Mesothelial cell of epicardium (in vitro differentiated cells): Measurements from ENCODE around the gene BIRC5. TPM values are rescaled to one million over a fixed set of nuclear protein-coding genes. Genes with fewer than 3 reads are reported as not detected.
"Not testable (repeated sequence)": the region's sequence is repeated elsewhere in the genome, so short reads cannot be mapped to it uniquely, and the experiment has no call there.

Experiments
- DNase-seq, 2 experiments: peaks; one replicate each; pipeline ENCODE4 v3.0.0; 2021; ENCODE audit warnings: low spot score in 2 of 2; ENCODE audit not compliant: unreplicated experiment in 2 of 2
- H3K27ac Mint-ChIP-seq: 2 replicates; pipeline ENCODE4 v1.8.0; 2021; ENCODE audit warnings: mixed read lengths
- H3K27me3 Mint-ChIP-seq: 2 replicates; pipeline ENCODE4 v1.8.0; 2021; ENCODE audit warnings: low read depth, mixed read lengths
- H3K36me3 Mint-ChIP-seq: 2 replicates; pipeline ENCODE4 v1.8.0; 2021; ENCODE audit warnings: mixed read lengths
- H3K4me1 Mint-ChIP-seq: 2 replicates; pipeline ENCODE4 v1.8.0; 2021; ENCODE audit warnings: mixed read lengths
- H3K4me3 Mint-ChIP-seq: 2 replicates; pipeline ENCODE4 v1.8.0; 2021; ENCODE audit warnings: mild to moderate bottlenecking, moderate library complexity, mixed read lengths
- H3K9me3 Mint-ChIP-seq: 2 replicates; pipeline ENCODE4 v1.8.0; 2021; ENCODE audit warnings: mixed read lengths
- CTCF ChIP-seq: fragments of 200-600 bp; sonication (generic); IDR thresholded peaks from one replicate; pipeline ENCODE4 v1.5.0; 2021; ENCODE audit warnings: antibody characterized with exemption; ENCODE audit not compliant: unreplicated experiment
- total RNA-seq: library from RNA; stranded (reverse); gene quantifications from 3 replicates; pipeline ENCODE4 v1.2.1, GENCODE V29; 2021

Gene BIRC5
- total RNA-seq, 1 donor from 2014 or later, result 22.8 TPM

DNA sequence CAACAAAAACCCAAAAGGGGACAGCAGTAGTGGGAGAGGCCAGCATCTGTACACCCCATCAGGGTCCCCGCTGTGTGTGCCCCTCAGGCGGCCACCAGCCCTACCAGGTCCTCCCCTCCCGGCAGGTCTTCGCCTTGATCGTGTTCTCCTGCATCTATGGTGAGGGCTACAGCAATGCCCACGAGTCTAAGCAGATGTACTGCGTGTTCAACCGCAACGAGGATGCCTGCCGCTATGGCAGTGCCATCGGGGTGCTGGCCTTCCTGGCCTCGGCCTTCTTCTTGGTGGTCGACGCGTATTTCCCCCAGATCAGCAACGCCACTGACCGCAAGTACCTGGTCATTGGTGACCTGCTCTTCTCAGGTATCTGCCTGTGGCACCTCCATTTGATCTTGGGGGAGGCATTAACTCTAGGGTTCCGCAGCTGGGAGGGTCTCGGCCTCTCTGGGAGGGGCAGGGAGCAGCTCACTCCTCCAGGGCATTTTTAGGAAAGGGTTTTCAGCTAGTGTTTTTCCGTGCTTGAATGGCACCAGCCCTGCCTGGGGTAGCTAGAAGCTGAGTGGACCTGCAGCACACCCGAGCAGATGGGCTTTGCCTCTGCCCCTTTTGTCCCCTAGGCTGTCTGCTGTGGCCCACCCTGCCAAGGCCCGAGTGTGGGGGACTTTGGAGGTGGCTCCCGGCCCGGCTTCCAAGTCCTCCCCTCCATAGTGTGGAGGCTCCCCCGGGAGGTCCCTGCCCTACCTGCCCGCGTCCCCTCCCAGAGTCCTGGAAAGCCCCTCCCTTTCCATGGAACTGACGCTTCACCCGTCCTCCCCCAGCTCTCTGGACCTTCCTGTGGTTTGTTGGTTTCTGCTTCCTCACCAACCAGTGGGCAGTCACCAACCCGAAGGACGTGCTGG lies 43.1 kb upstream of the BIRC5 start:
- Mint-ChIP-seq H3K27ac (no peak overlapping the region), H3K4me3 (peak overlapping the region; percentile 30), H3K9me3 (no peaks in the 10 kb centered on the region), H3K27me3 (no peaks in the 10 kb centered on the region), H3K4me1 (peaks cover 14% of the 10 kb centered on the region), H3K36me3 (peaks cover 9% of the 10 kb centered on the region)
- no peak for DNase-seq
- TF ChIP-seq CTCF, result no peak

- H3K27me3 Mint-ChIP-seq, DNase-seq, H3K27ac Mint-ChIP-seq, H3K36me3 Mint-ChIP-seq, H3K9me3 Mint-ChIP-seq, H3K4me3 Mint-ChIP-seq: not testable (repeated sequence)
- peaks cover 14% of the 10 kb centered on the region for H3K4me1 Mint-ChIP-seq
These were observed 42.3 kb upstream of the BIRC5 start for GRCh38 chr17:78171591-78172248.

DNA sequence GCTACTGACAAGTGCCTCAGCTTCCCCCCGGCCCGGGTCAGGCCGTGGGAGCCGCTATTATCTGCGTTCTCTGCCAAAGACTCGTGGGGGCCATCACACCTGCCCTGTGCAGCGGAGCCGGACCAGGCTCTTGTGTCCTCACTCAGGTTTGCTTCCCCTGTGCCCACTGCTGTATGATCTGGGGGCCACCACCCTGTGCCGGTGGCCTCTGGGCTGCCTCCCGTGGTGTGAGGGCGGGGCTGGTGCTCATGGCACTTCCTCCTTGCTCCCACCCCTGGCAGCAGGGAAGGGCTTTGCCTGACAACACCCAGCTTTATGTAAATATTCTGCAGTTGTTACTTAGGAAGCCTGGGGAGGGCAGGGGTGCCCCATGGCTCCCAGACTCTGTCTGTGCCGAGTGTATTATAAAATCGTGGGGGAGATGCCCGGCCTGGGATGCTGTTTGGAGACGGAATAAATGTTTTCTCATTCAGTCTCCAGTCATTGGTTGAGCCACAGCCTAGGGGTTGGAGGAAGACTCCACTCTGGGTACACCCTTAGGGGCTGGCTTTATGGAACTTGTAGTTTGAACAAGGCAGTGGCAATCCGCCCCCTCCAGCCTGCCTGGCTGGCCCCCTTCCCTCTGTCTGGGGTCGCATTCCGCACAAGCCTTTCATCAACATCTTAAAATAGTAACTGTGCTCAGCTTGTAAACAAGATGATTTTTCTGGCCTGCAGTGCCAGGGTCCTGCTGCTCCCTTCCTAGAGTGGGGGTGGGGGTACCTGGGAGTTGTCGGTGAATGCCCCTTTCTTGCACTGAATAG lies 41.6 kb upstream of the BIRC5 start:
- Mint-ChIP-seq H3K27ac (peak overlapping the region; percentile 44), H3K27me3 (no peaks in the 10 kb centered on the region), H3K36me3 (peaks cover 9% of the 10 kb centered on the region), H3K9me3 (no peaks in the 10 kb centered on the region), H3K4me3 (no peak overlapping the region), H3K4me1 (peaks cover 18% of the 10 kb centered on the region)
- DNase-seq, result no peak
- TF ChIP-seq CTCF, result no peak

DNA sequence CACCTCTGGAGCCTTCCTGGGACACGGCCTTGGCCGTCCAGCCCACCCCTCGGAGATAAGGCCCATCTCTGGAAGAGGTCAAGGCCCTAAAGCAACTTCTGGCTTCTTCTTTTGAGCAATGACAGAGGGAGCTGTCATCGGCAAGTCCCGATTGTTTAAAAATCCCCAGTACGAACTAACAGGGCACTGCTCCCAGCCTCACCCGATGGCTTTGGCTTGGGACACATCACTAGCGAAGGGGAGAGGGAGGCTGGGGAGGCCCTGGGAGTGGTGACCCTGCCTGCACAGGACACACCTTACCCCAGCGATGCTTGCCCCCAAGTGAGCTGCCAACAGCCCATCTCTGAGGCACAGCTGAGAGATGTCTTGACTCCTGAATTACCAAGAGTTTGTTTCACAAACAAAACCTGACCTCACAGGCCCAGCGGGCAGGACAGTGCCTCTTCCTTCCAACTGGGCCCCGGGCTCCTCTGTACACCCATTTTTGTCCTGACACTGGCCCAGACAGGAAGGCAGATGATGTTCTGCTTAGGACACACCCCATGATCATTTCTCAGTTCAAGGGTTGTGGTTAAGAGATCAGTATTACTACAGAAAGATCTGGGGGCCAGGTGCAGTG lies 40.8 kb upstream of the BIRC5 start:
- no peaks in the 10 kb centered on the region for H3K9me3 Mint-ChIP-seq
- H3K4me1 Mint-ChIP-seq, result peaks cover 18% of the 10 kb centered on the region
- TF ChIP-seq CTCF, result no peak
- H3K27ac Mint-ChIP-seq, result peak overlapping the region; percentile 44
- DNase-seq, result no peak
- H3K27me3 Mint-ChIP-seq, result no peaks in the 10 kb centered on the region
- peaks cover 9% of the 10 kb centered on the region for H3K36me3 Mint-ChIP-seq
- no peak overlapping the region for H3K4me3 Mint-ChIP-seq

DNA sequence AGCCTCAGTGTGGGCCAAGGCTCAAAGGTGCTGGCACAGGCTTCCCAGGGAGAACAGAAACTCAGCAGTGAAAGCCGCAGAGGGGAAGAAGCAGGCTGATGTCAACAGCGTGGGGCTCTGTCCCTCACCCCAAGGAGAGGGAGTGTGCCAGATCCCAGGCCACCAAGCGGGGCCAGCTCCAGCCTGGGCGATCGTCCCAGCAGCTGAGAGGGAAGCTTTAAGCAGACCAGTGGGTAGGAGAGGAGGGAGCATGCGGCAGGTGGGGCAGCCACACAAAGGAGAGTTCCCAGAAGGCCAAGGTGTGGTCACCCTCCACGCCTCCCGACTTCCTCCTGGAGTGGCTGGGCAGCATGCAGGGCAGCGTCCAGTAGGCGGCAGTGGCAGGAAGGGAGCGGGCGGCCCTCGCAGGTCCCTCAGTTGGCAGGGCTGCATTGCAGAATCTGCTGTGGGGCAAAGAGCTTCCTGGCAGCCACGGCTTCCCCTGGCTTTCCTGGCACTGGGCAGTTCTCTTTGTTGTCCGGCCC lies 39.6 kb upstream of the BIRC5 start:
- peak overlapping the region; percentile 34 for H3K27ac Mint-ChIP-seq
- H3K4me1 Mint-ChIP-seq, result peaks cover 16% of the 10 kb centered on the region
- no peaks in the 10 kb centered on the region for H3K27me3 Mint-ChIP-seq
- no peak for DNase-seq
- H3K36me3 Mint-ChIP-seq, result peaks cover 16% of the 10 kb centered on the region
- no peaks in the 10 kb centered on the region for H3K9me3 Mint-ChIP-seq
- H3K4me3 Mint-ChIP-seq, result no peak overlapping the region
- no peak for TF ChIP-seq CTCF
